ENCODE data around the gene STAB2.

- TF ChIP-seq CTCF (conservative IDR thresholded peaks at IDR 0.05; ENCODE audit: low read length) (no peak), EZH2phosphoT487 (IDR thresholded peaks at IDR 0.05; ENCODE audit: borderline replicate concordance, low read depth, low read length) (no peak)
Measured at GRCh38 chr12:103623716-103624115, 36.6 kb downstream of the STAB2 start.
